ENCODE measurements around the gene TTLL11.
"Not testable (repeated sequence)": the region's sequence is repeated elsewhere in the genome, so short reads cannot be mapped to it uniquely, and the experiment has no call there.

Gene TTLL11

GRCh38 chr9:122001491-122002201, 91.5 kb downstream of the TTLL11 start:
- peak; percentile 50 to 54 for DNase-seq (ENCODE audit: low read depth in 2 of 2)

- not testable (repeated sequence) for DNase-seq (ENCODE audit: low read depth in 2 of 2)
Observed at GRCh38 chr9:122000526-122000925, 92.6 kb downstream of the TTLL11 start.

- DNase-seq (ENCODE audit: low read depth in 2 of 2), result no peak
Observed at GRCh38 chr9:121999556-121999955, 93.6 kb downstream of the TTLL11 start.

GRCh38 chr9:121998513-121999049, 94.5 kb downstream of the TTLL11 start:
- no peak for DNase-seq (ENCODE audit: low read depth in 2 of 2)

GRCh38 chr9:121997791-121998190, 95.3 kb downstream of the TTLL11 start:
- DNase-seq (ENCODE audit: low read depth in 2 of 2), result no peak

GRCh38 chr9:121996783-121997182, 96.3 kb downstream of the TTLL11 start:
- DNase-seq (ENCODE audit: low read depth in 2 of 2), result no peak

- no peak for DNase-seq (ENCODE audit: low read depth in 2 of 2)
Observed at GRCh38 chr9:121995997-121996396, 97.1 kb downstream of the TTLL11 start.

- peak; percentile 53 to 60 for DNase-seq (ENCODE audit: low read depth in 2 of 2)
Observed at GRCh38 chr9:121992571-121993212, 100.4 kb downstream of the TTLL11 start.

GRCh38 chr9:121991307-121991661, 101.8 kb downstream of the TTLL11 start:
- no peak for DNase-seq (ENCODE audit: low read depth in 2 of 2)

- no peak for DNase-seq (ENCODE audit: low read depth in 2 of 2)
Observed at GRCh38 chr9:121990600-121991306, 102.4 kb downstream of the TTLL11 start.

- no peak for DNase-seq (ENCODE audit: low read depth in 2 of 2)
Observed at GRCh38 chr9:121989010-121989409, 104.1 kb downstream of the TTLL11 start.

- DNase-seq (ENCODE audit: low read depth in 2 of 2), result no peak
Observed at GRCh38 chr9:121987314-121987713, 105.8 kb downstream of the TTLL11 start.

GRCh38 chr9:121985792-121986494, 107.2 kb downstream of the TTLL11 start:
- DNase-seq (ENCODE audit: low read depth in 2 of 2), result no peak

- DNase-seq (ENCODE audit: low read depth in 2 of 2), result peak; percentile 65
Observed at GRCh38 chr9:121984726-121985402, 108.2 kb downstream of the TTLL11 start.

GRCh38 chr9:121983736-121984135, 109.4 kb downstream of the TTLL11 start:
- no peak for DNase-seq (ENCODE audit: low read depth in 2 of 2)

GRCh38 chr9:121981118-121981883, 111.8 kb downstream of the TTLL11 start:
- DNase-seq (ENCODE audit: low read depth in 2 of 2), result no peak

GRCh38 chr9:121980665-121981064, 112.4 kb downstream of the TTLL11 start:
- DNase-seq (ENCODE audit: low read depth in 2 of 2), result not testable (repeated sequence)

GRCh38 chr9:121979736-121980135, 113.4 kb downstream of the TTLL11 start:
- no peak for DNase-seq (ENCODE audit: low read depth in 2 of 2)

GRCh38 chr9:121976751-121977150, 116.4 kb downstream of the TTLL11 start:
- no peak for DNase-seq (ENCODE audit: low read depth in 2 of 2)

- peak in 1 of 2 experiments; percentile 43 for DNase-seq (ENCODE audit: low read depth in 2 of 2)
Observed at GRCh38 chr9:121975801-121976277, 117.3 kb downstream of the TTLL11 start.
